Right hindlimb (tissue), 1 donor: ENCODE results near the gene OSR1.

ENCODE experiments used
- DNase-seq: peaks from one replicate; pipeline ENCODE4 v3.0.0-alpha.2; 2018

OSR1 gene

GRCh38 chr2:19357402-19358241 lies 801 bp downstream of the OSR1 start:
- peak; percentile 49 for DNase-seq

GRCh38 chr2:19356545-19357401 lies 1.6 kb downstream of the OSR1 start:
- DNase-seq, result no peak

- DNase-seq, result no peak
Measured at GRCh38 chr2:19355931-19356544, 2.4 kb downstream of the OSR1 start.

- DNase-seq, result no peak
Measured at GRCh38 chr2:19355416-19355821, 3.0 kb downstream of the OSR1 start.

GRCh38 chr2:19355014-19355405 lies 3.4 kb downstream of the OSR1 start:
- no peak for DNase-seq

- no peak for DNase-seq
Measured at GRCh38 chr2:19353721-19354050, 4.7 kb downstream of the OSR1 start.

- no peak for DNase-seq
Measured at GRCh38 chr2:19352946-19353720, 5.3 kb downstream of the OSR1 start.

GRCh38 chr2:19351899-19352697 lies 6.3 kb downstream of the OSR1 start:
- no peak for DNase-seq

- DNase-seq, result no peak
Measured at GRCh38 chr2:19351499-19351898, 6.9 kb downstream of the OSR1 start.

GRCh38 chr2:19350678-19351401 lies 7.6 kb downstream of the OSR1 start:
- no peak for DNase-seq

GRCh38 chr2:19349911-19350677 lies 8.3 kb downstream of the OSR1 start:
- DNase-seq, result peak; percentile 63

- no peak for DNase-seq
Measured at GRCh38 chr2:19348692-19349091, 9.7 kb downstream of the OSR1 start.

GRCh38 chr2:19347619-19348562 lies 10.5 kb downstream of the OSR1 start:
- DNase-seq, result peak; percentile 97

GRCh38 chr2:19346983-19347618 lies 11.3 kb downstream of the OSR1 start:
- DNase-seq, result no peak

GRCh38 chr2:19337742-19338141 lies 20.7 kb downstream of the OSR1 start:
- no peak for DNase-seq

- no peak for DNase-seq
Measured at GRCh38 chr2:19337202-19337601, 21.2 kb downstream of the OSR1 start.

- no peak for DNase-seq
Measured at GRCh38 chr2:19336781-19337180, 21.6 kb downstream of the OSR1 start.

GRCh38 chr2:19332503-19332902 lies 25.9 kb downstream of the OSR1 start:
- no peak for DNase-seq

GRCh38 chr2:19331450-19331849 lies 27.0 kb downstream of the OSR1 start:
- no peak for DNase-seq
